ENCODE results near the gene CNR2. TPM values are rescaled to one million over a fixed set of nuclear protein-coding genes. Genes with fewer than 3 reads are reported as not detected.

Gene CNR2
- total RNA-seq, 2 donors from 2014 or later: not detected

DNA sequence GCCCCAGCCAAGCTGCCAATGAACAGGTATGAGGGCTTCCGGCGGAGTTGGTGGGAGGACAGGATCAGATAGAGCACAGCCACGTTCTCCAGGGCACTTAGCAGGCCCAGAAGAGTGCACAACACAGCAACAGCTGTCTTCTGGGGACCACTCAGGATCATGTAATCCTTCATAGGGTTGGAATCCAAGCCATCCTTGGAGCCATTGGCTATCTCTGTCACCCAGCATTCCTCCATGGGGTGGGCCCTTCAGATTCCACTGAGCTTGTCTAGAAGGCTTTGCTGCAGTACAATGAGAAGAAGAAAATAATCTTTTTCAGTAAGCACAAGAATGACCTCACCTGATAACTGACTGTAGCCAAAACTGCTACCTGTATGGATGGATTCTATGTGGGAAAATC, 37.8 kb downstream of the CNR2 start:
- 81 to 94% methylated on average over 3 of the region's 3 CpGs for WGBS, 2 experiments (ENCODE audit: insufficient coverage in 1 of 2, insufficient read length in 1 of 2)
- Histone ChIP-seq H3K36me3 (ENCODE audit: control insufficient read depth, insufficient read depth, low read length) (no peaks in the 10 kb centered on the region), H3K27me3 (ENCODE audit: control insufficient read depth, insufficient read depth, low read length, poor library complexity, severe bottlenecking) (no peaks in the 10 kb centered on the region), H3K9me3 (ENCODE audit: control insufficient read depth, low read length) (peaks cover 24% of the 10 kb centered on the region), H3K4me3 (ENCODE audit: low read length) (no peak overlapping the region), H3K9ac (ENCODE audit: extremely low read depth, low read length, poor library complexity, severe bottlenecking) (no peak overlapping the region), H3K27ac (ENCODE audit: low read depth, low read length) (no peak overlapping the region), H3K4me1 (ENCODE audit: control insufficient read depth, insufficient read depth, low read length) (no peaks in the 10 kb centered on the region)
- Mint-ChIP-seq H3K4me1 (no peaks in the 10 kb centered on the region), H3K27me3 (ENCODE audit: insufficient read depth) (peaks cover 8% of the 10 kb centered on the region), H3K36me3 (ENCODE audit: low read depth) (no peaks in the 10 kb centered on the region), H3K4me3 (no peak overlapping the region), H3K9me3 (peaks cover 33% of the 10 kb centered on the region), H3K27ac (no peak overlapping the region)
- DNase-seq: no peak
- TF ChIP-seq, protein P1, sequence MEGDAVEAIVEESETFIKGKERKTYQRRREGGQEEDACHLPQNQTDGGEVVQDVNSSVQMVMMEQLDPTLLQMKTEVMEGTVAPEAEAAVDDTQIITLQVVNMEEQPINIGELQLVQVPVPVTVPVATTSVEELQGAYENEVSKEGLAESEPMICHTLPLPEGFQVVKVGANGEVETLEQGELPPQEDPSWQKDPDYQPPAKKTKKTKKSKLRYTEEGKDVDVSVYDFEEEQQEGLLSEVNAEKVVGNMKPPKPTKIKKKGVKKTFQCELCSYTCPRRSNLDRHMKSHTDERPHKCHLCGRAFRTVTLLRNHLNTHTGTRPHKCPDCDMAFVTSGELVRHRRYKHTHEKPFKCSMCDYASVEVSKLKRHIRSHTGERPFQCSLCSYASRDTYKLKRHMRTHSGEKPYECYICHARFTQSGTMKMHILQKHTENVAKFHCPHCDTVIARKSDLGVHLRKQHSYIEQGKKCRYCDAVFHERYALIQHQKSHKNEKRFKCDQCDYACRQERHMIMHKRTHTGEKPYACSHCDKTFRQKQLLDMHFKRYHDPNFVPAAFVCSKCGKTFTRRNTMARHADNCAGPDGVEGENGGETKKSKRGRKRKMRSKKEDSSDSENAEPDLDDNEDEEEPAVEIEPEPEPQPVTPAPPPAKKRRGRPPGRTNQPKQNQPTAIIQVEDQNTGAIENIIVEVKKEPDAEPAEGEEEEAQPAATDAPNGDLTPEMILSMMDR (conservative IDR thresholded peaks at IDR 0.05): no peak

- H3K9me3 ChIP-seq (ENCODE audit: control insufficient read depth, low read length): no peaks in the 10 kb centered on the region
- Mint-ChIP-seq H3K36me3 (ENCODE audit: low read depth) (no peaks in the 10 kb centered on the region), H3K4me3 (no peak overlapping the region), H3K27me3 (ENCODE audit: insufficient read depth) (peaks cover 24% of the 10 kb centered on the region), H3K27ac (no peak overlapping the region), H3K4me1 (peaks cover 6% of the 10 kb centered on the region), H3K9me3 (peaks cover 8% of the 10 kb centered on the region)
- WGBS, 2 experiments (ENCODE audit: insufficient coverage in 1 of 2, insufficient read length in 1 of 2): 96 to 100% methylated on average over 3 of the region's 3 CpGs
- H3K36me3 ChIP-seq (ENCODE audit: control insufficient read depth, insufficient read depth, low read length): no peaks in the 10 kb centered on the region
- DNase-seq: no peak
- no peak overlapping the region for H3K9ac ChIP-seq (ENCODE audit: extremely low read depth, low read length, poor library complexity, severe bottlenecking)
- H3K27ac ChIP-seq (ENCODE audit: low read depth, low read length): no peak overlapping the region
- TF ChIP-seq, protein P1 (conservative IDR thresholded peaks at IDR 0.05): no peak
- no peaks in the 10 kb centered on the region for H3K4me1 ChIP-seq (ENCODE audit: control insufficient read depth, insufficient read depth, low read length)
- peaks cover 12% of the 10 kb centered on the region for H3K27me3 ChIP-seq (ENCODE audit: control insufficient read depth, insufficient read depth, low read length, poor library complexity, severe bottlenecking)
- H3K4me3 ChIP-seq (ENCODE audit: low read length): no peak overlapping the region
Observed at GRCh38 chr1:23872421-23872820, 40.7 kb downstream of the CNR2 start.

DNA sequence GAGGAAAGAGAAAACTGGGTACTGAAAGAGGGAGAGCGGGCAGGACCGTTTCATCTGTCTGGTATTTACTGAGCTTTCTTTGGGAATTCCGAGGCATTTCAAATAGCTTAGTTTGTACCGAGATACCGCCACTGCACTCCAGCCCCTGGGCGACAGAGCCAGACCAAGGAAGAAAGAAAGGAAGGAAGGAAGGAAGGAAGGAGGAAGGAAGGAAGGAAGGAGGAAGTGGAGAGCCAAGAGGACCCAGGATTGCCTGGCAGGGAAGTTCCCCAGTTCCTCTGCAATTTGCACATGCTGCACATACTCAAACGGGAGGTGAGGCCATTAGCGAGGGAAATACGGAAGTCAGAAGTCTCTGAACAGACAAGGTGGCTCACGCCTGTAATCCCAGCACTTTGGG, 44.1 kb downstream of the CNR2 start:
- Histone ChIP-seq H3K27ac (ENCODE audit: low read depth, low read length) (no peak overlapping the region), H3K4me1 (ENCODE audit: control insufficient read depth, insufficient read depth, low read length) (no peaks in the 10 kb centered on the region), H3K9ac (ENCODE audit: extremely low read depth, low read length, poor library complexity, severe bottlenecking) (no peak overlapping the region), H3K9me3 (ENCODE audit: control insufficient read depth, low read length) (no peaks in the 10 kb centered on the region), H3K4me3 (ENCODE audit: low read length) (no peak overlapping the region), H3K36me3 (ENCODE audit: control insufficient read depth, insufficient read depth, low read length) (no peaks in the 10 kb centered on the region), H3K27me3 (ENCODE audit: control insufficient read depth, insufficient read depth, low read length, poor library complexity, severe bottlenecking) (peaks cover 28% of the 10 kb centered on the region)
- peaks cover 10% of the 10 kb centered on the region for H3K4me1 Mint-ChIP-seq
- no peak overlapping the region for H3K4me3 Mint-ChIP-seq
- 76 to 93% methylated on average over 7 to 10 of the region's 10 CpGs for WGBS, 2 experiments (ENCODE audit: insufficient coverage in 1 of 2, insufficient read length in 1 of 2)
- DNase-seq: no peak
- peaks cover 6% of the 10 kb centered on the region for H3K36me3 Mint-ChIP-seq (ENCODE audit: low read depth)
- no peak overlapping the region for H3K27ac Mint-ChIP-seq
- no peaks in the 10 kb centered on the region for H3K9me3 Mint-ChIP-seq
- H3K27me3 Mint-ChIP-seq (ENCODE audit: insufficient read depth): peaks cover 38% of the 10 kb centered on the region
- TF ChIP-seq, protein P1 (conservative IDR thresholded peaks at IDR 0.05): no peak
